Skeletal muscle cell (primary cell): Measurements from ENCODE around the gene LAMA4.

Source experiments
- DNase-seq: peaks from one replicate; pipeline ENCODE4 v3.0.0-alpha.2; 2010; ENCODE audit warnings: low read depth
- H3K4me3 ChIP-seq: 2 replicates; pipeline ENCODE4 v1.5.1; 2011; ENCODE audit warnings: low read depth, mild to moderate bottlenecking, control low read depth, low read length, moderate library complexity

Gene LAMA4

GRCh38 chr6:112249489-112249888 is 4.9 kb downstream of the LAMA4 start:
- no peak for DNase-seq
- H3K4me3 ChIP-seq = no peak overlapping the region

DNA sequence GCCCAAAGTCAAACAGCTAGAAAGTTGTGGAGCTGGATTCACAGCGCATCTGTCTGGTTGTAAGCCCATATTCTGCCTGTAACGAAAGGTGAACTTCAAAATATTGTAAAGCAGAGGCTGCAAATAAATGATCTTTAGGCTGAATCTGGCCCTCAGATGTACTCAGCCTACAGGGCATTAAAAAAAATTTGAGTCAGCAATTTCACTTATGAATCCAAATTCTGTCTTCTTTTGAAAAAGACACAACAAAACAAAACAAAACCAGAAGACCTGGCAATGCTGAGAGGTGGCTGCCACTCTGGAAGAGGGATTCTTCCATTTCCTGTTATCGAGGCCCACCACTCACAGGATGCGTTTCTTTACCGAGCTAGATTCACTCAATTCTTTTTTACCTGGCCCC is 7.1 kb downstream of the LAMA4 start:
- DNase-seq = no peak
- H3K4me3 ChIP-seq = no peak overlapping the region

DNA sequence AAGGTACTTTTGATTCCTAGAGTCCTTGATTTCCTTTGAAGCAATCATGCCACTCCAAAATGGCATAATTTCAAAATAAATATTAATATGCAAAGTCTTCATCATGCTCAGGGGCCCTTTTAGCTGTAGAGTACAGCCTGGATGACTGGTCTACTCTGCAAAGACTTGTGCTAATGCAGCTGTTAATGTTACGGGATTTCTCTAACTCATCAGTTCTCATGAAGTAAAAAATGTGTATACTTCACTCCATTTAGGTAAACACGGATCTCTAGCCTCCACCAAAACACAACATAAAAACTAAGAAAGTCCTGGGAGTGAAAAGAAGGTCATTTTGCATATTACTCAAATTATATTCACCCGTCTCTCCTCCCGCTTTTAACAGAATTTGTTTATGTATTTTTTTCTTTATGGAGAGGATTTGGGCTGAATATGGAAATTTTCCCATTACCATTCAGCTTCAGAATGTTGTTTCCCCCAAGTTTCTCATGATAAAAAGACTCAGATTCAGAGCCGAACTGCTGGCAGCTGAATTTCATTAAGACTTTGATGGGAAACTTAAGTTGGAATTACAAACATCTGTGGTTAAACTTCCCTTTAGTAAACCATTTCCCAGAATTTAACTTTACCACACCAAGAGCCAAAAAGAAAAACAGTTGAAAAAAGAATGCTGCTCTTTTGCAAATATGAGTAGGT is 8.7 kb downstream of the LAMA4 start:
- DNase-seq = no peak

GRCh38 chr6:112243861-112244827 is 10.2 kb downstream of the LAMA4 start:
- H3K4me3 ChIP-seq = no peak overlapping the region
- no peak for DNase-seq

More for the DNA sequence above, 8.7 kb downstream of the LAMA4 start:
- H3K4me3 ChIP-seq = no peak overlapping the region

DNA sequence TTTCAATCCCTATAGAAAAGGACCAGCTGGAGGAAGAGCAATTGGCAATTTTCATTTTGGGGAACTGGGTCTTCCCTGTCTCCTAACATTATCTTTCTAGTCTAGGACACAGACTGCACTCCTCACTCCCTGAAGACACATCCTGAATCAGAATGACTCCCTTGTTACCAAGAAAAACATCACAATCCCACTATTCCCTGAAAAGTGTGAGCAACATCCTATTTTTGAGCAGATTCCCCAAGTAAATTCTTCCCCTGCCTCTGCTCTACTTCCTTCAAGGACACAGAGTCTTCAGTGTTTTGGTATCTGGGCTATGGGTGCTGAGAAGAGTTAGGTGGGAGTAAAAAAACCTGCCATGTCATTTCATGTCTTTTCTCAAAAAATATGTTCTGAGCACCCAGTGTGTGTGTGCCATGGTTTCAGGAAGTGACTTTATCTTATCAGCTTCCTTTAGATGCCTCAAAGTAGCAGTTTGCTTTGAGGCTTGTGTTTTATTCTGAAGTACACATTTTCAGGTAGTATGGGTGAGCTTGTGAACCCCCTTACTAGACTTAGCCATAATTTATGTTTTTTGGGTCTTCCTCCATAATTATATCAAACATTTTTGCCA is 12.4 kb downstream of the LAMA4 start:
- DNase-seq = no peak
- no peak overlapping the region for H3K4me3 ChIP-seq

DNA sequence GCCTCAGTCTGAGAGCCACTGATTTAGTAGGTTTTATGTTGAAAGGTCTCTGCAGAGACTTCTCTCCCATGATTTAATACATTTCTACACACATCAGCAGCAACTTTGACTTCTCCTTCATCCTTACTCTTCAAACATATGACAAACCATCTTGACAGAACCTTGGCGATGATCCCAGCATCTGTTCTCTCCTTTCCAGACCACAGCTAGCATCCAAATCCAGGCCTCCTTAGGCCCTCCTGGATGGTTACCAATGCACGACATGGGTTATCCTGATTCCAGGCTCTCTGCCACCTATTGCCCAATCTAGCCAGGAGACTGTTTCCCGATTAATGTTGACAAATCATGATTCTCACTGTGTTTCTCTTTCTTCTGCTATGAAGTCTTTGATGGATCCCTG is 16.8 kb downstream of the LAMA4 start:
- DNase-seq = peak; percentile 100
- H3K4me3 ChIP-seq = no peak overlapping the region

- DNase-seq = no peak
- H3K4me3 ChIP-seq = no peak overlapping the region
Observed at GRCh38 chr6:112237066-112237465, 17.3 kb downstream of the LAMA4 start.

- H3K4me3 ChIP-seq = no peak overlapping the region
- no peak for DNase-seq
Observed at GRCh38 chr6:112235956-112236355, 18.4 kb downstream of the LAMA4 start.

DNA sequence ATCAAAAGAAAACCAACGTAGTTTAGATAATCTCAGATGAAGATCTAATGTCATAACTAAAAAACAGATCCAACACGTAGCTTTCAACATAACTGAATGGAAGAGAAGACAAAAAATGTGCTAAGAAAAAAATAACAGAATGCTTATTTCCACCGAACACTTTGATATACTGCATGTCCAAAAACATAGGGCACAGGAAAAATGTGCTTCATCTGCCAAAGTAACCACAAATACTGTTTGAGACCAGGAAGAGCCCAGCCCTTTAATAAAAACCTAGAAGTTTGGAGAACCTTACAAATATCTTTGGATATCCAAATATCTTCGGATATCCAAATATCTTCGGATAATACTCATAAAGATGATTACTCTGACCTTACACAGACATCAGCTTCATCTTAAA is 19.8 kb downstream of the LAMA4 start:
- no peak overlapping the region for H3K4me3 ChIP-seq
- no peak for DNase-seq

DNA sequence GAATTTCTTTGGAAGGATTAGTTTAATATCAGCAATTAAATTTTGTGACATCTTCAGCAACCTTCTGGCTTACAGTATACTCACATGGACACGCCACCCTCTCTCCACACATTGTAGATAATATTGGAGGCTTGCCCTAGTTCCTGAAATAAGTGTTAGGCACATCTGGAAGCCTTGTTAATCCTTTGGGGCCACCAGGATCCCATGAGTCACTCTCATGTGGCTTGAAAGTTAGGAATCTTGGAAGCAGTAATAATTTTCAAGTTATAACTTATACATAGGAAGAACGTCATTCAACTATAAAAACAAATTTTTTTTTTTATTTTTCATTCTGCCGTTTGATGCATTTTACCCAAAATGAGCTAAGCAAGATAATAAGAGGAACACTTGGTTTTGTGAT is 20.5 kb downstream of the LAMA4 start:
- no peak overlapping the region for H3K4me3 ChIP-seq
- peak; percentile 82 for DNase-seq

GRCh38 chr6:112232845-112233256 is 21.5 kb downstream of the LAMA4 start:
- peak; percentile 85 for DNase-seq
- H3K4me3 ChIP-seq = no peak overlapping the region

GRCh38 chr6:112231594-112232060 is 22.7 kb downstream of the LAMA4 start:
- DNase-seq = no peak
- H3K4me3 ChIP-seq = no peak overlapping the region

- no peak for DNase-seq
- H3K4me3 ChIP-seq = no peak overlapping the region
Observed at GRCh38 chr6:112231164-112231563, 23.2 kb downstream of the LAMA4 start.

DNA sequence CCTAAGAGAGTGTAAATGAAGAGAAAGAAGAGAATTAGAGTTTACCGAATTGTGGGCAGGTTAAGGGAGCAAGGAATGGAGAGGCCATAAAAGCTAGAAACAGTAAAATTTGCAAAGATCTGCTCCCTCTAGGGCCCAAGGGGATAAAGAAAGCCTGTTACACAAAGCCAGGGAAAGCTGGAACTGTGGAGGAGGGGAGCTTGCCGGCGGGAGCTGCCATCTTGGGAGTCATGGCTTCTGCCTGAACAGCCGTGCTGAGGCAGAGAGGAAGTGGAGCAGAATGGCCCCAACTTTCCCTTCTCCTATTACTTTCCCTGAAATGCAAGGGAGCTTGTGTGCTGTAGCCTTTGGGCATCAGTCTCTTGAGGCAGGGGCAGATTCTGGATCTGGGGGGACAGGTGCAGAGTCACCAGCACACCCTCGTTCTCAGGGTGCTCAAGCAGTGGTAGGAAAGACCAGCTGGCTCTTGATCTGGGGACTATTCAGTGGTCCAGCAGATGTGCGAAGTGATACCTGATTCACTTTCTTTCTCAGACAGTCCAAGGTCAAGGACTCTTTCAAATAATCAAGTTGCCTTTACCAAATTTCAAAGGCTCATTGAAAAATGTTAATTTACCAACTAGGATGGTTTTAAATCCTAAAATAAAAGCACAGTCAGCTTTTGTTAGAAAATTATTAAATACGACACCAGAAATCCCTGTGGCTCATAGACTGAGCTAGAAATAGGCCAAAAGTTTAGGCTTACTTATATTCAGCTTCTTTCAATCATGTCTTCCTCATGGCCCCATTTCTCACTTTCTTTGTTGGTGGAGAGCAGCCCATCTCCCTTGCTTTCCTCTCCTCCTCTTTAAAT is 25.7 kb downstream of the LAMA4 start:
- DNase-seq = no peak
- no peak overlapping the region for H3K4me3 ChIP-seq

- DNase-seq = no peak
- no peak overlapping the region for H3K4me3 ChIP-seq
Observed at GRCh38 chr6:112227992-112228391, 26.4 kb downstream of the LAMA4 start.

DNA sequence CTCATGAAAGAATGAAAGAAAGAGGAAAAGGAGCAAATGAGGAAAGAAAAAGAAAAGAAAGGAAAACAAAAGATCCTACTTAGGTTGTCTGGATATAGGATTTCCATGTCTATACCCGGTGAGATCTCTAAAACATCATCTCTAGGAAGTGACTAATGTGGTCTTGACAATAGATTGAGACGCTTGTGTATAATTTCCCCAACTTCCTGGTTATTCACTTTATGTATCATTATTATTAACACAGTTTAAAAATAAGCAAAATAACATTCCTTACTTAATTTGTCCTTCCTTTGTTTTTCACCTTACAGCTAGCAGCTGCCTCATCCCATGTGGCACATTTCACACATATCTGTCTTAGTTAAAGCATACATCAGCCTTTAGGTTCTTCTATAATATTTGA is 27.0 kb downstream of the LAMA4 start:
- no peak overlapping the region for H3K4me3 ChIP-seq
- no peak for DNase-seq

DNA sequence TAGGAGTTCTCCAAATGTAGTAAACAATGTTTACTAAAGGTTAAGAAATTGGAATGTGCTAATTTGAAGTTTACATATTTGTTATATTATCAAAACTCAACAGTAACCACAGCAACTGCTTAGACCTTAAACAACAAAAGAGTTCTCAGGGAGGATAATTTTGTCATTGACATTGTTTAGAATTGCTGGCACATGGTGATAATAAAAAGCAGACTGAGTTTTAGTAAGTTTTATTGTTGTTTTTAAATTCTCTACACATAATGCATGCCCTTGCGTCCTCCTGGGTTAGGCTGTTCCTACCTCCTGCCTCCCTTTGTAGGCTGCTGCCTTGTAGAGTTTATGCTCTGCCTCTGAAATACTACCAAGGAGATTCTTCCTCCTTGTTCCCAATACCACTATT is 28.7 kb downstream of the LAMA4 start:
- no peak for DNase-seq

DNA sequence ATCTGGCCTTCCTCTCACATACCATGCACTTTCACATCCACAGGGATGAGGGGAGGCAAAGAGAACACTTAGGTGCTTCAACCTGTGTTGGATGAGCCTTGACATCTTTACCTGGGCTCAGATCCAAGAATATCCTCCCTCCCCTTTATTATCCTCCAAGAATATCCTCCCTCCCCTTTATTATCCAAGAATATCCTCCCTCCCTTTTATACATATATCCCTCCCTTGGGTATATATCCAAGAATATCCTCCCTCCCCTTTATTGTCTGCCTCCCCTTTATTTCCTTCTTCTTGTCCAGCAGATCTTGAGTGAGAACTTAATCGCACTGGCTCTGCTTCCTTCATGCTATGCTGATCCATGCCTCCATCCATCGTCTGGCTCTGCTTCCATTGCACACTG is 30.3 kb downstream of the LAMA4 start:
- no peak overlapping the region for H3K4me3 ChIP-seq
- no peak for DNase-seq

More for the DNA sequence above, 28.7 kb downstream of the LAMA4 start:
- no peak overlapping the region for H3K4me3 ChIP-seq
